GM21529 (cell line): Measurements from ENCODE around the gene MTG1.

Source experiments
- ATAC-seq: cut with Tn5 transposase; IDR thresholded peaks from one replicate; pipeline ENCODE4 v1.9.1; 2021; ENCODE audit not compliant: unreplicated experiment

Gene MTG1, protein sequence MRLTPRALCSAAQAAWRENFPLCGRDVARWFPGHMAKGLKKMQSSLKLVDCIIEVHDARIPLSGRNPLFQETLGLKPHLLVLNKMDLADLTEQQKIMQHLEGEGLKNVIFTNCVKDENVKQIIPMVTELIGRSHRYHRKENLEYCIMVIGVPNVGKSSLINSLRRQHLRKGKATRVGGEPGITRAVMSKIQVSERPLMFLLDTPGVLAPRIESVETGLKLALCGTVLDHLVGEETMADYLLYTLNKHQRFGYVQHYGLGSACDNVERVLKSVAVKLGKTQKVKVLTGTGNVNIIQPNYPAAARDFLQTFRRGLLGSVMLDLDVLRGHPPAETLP

DNA sequence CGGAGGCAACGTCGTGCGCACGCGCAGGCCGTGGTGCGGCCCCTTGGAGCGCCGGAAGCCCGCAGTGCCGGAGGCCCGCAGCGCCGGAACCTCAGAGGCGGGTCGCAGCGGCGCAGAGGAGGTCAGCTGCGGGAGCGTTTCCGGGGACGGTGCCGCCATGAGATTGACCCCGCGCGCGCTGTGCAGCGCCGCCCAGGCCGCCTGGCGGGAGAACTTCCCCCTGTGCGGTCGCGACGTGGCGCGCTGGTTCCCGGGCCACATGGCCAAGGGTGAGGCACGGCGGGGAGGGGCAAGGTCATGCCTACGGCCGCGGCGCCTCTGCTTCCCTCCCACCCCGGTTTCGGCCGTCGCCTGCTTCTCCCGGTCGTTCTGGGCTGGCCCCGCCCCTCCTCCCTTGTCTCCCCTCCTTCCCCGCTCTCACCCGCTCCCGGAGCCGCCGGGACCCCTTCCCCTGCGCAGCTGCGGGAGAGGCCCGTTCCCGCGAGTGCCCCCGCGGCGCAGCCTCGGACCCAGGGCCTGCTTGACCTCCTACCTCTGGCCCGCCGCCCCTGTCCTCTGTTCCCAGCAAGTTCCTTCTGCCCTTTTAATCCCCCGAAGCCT lies at the start of gene MTG1:
MTG1 (plus strand) TSS at position 94 of the 600 bp plus-strand sequence; CDS start at position 158, 64 bp downstream.
- peak; percentile 58 for ATAC-seq

DNA sequence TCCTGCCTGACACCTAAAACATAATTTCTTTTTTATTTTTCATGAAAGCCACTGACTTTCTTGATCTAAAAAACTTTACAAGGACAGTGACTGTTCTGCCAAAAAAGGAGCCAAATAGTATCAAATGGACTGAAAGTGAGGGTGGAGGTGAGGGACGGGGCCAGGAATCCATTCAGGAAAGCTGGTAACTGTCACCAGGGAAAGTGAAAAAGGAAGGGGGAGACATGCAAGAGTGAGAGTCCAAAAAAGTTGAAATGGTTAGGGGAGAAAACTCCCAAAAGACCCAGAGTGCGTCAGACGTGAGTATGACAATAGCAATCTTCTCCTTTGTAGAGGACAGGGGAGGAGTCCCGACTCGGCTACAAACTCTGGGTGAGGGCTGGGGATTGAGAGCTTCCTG lies 49.7 kb upstream of the MTG1 start:
- ATAC-seq: no peak

DNA sequence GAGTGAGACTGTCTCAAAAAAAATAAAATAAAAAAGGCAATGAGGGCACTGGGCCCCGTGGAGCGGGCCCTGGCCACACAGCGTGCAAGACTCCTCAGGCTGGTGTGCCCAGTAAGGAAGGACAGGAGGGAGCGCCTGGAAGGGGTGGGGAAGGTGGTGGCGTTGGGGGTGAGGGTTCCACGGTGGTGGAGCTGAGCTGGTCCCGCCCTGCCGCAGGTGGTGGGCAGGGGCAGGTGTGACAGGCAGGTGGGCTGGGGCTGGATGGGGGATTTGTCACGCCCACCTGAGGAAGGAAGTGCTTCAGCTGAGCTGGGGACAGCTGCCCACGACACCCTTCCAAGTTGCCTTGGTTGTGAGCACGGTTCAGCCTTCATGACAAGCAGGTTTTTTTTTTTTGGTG lies 47.5 kb upstream of the MTG1 start:
- ATAC-seq: no peak

DNA sequence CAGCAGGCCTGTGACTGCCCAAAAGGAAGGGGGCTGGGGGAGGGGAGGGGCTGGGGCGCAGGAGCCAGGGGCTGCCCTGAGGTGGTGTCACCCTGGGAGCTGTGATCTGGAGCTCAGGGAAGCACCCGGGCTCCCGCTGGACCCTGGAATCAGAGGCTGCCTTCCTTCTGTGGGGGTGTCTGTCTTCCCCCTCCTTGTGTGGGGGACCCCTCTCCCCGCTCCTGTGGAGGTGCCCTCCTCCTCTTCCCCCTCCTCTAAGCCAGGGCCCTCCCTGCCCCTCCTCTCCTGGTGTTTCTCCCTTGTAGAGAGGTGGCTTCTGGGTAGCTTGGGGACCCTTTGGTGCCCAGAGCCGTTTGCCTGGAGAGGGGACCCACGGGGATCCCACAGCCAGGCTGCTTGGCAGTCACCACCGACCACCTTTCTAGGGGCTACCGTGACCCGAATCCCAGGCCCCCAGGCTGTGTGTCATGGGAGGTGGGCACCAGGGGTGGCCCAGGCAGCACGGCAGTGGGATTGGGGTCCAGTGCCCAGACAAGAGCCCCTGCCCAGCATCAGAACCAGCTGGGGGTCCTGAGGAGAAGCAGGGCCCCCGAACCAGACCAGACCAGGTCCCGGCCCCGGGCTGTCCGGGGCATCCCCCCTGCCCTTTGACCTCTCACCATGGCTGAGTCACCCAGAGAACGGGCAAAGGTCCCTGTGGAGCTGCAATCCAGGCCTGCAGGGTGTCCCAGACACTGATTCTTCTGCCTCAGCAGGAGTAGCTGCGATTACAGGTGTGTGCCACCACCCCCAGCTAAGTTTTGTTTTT lies 46.0 kb upstream of the MTG1 start:
- no peak for ATAC-seq

DNA sequence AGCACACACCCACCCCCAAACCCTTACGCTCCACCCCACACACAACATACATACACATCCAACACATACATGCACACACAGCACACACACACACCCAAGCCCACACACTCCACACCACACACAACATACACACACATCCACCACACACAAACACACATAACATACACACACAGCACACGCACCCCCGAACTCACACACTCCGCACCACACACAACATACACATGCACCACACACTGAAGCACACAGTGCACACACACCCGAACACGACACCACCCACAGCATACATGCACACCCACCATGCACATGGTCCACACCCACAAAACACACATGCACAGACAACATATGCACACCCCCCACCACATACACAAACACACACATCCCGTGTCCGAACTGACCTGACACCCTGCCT lies 44.8 kb upstream of the MTG1 start:
- no peak for ATAC-seq

DNA sequence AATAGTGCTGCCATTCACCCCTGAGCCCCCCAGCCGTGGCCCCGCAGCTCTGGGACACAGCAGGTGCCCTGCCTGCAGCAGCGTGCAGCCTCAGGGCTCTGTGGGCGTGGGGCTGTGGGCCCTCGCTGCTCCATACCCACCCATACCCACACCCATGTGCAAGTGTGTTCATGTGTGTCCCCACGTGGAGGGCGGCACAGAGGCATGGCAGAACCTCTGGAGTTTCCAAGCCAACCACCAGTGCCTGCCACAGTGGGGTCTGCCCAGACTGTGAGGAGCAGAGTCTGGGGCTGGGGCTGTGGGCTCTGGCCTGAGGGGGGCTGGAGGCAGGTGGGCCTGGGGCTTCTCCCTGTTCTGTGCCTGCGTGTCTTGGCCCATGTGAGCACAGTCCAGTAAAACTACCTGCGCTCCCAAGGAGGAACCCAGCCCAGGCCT lies 44.4 kb upstream of the MTG1 start:
- no peak for ATAC-seq

DNA sequence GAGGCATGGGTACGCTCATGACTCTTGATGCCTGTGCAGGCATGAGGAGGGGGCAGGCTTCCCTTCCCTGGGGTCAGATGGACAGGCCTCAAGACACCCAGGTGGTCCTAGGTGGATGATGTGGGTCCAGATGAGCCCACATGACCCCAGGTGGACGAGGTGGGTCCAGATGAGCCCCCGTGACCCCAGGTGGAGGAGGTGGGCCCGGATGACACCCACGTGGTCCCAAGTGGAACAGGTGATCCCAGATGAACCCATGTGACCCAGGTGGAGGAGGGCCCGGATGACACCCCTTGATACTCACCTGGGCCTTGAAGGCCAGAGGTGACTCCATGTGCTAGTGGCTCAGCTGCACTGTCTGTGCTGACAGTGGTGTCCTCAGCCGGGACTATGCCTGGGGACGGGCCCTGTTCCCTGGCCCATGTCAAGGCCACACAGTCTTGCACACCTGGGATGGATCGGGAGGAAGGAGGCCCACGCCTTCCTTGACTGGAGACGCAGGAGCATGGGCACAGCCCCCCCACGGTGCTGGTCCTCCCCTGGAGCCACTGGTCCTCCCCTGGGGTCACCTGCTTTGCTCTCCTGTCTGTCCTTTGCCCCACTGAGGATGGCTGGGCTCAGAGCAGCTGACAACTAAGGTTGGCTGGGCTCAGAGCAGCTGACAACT lies 43.5 kb upstream of the MTG1 start:
- no peak for ATAC-seq

DNA sequence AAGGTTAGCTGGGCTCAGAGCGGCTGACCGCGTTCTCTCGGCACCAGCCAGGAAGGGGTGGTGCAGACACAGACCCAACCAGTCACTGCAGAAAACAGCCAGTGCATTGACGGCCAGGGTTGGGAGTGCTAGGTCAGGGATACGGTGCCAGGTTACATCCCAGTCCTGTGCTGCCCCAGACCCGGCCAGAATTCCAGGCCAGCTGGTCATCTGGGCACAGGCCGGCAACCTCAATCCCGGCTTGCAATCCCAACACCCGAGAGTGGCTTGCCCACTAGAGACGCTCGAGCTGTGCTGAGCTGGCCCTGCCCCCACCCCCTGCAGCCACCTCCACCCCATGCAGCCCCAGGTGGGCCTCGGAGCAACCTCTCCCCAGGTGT lies 43.0 kb upstream of the MTG1 start:
- ATAC-seq: no peak

DNA sequence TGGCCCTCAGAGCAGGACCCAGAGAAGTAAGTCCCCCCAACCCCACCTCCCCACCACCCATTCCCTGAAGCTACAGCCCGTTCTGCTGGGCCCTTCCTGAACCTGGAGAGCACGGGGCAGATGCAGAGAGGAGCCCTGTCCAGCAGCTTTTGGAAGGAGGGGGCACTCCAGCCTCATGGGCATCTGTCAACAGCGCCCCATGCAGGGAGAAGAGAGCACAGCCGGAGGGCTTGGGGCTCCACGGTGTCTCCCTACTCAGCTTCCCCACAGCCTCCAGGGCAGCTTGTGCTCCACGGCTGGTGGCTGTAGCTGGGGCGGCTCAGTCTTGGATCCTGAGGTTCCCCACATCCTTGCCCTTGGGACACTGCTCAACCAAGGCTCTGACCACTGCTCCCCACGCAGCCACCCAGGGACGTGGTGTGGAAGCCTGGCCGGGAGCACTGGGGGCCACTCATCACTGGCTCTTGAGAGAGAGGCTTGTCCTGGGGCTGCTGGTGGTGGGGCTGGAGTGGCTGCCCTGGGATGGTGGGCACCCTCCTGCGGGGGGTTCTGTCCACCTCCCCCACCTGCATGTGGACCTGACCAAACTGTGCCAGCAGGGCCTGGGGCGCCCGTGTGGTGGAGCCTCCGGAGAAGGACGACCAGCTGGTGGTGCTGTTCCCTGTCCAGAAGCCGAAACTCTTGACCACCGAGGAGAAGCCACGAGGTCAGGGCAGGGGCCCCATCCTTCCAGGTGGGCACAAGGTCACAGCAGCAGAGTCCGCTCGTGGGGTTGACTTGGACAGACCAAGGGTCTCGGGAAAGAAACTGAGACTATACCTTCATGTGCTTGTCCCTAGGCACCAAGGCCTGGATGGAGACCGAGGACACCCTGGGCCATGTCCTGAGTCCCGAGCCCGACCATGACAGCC lies 42.3 kb upstream of the MTG1 start:
- no peak for ATAC-seq

DNA sequence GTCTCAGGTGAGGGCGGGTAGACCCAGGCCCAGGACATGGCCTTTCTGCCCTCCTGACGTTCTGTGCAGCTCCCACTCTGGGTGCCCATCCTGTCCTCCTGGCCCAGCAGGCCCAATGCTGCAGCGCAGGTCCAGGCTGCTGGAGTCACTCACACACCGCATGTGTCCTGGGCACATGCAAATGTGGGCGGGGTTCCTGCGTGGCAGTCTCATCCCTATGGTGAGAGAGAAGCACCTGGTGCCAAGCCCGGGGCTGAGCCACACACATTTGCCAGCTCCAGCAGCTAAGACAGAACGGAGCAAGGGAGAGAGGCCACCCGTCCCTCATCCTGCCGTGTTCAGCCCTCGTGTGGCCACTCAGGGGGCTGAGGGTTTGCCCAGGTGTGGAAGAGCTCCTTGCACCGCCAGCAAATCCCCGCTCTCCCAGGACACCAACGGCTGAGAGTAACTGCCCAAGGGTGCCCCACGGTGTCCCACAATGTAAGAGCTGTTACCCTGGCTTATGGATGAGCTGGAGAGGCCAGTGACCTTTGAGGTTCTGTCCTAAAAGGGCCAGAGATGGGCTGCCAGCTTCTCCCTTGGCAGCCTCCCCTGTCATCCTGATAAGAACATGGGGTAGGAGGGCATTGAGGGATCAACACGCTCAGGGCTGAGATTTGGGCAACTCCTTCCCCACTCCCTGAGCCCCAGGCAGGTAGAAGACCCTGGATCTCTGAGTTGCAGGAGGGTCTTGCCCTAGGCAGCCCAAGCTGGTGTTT lies 40.6 kb upstream of the MTG1 start:
- no peak for ATAC-seq

DNA sequence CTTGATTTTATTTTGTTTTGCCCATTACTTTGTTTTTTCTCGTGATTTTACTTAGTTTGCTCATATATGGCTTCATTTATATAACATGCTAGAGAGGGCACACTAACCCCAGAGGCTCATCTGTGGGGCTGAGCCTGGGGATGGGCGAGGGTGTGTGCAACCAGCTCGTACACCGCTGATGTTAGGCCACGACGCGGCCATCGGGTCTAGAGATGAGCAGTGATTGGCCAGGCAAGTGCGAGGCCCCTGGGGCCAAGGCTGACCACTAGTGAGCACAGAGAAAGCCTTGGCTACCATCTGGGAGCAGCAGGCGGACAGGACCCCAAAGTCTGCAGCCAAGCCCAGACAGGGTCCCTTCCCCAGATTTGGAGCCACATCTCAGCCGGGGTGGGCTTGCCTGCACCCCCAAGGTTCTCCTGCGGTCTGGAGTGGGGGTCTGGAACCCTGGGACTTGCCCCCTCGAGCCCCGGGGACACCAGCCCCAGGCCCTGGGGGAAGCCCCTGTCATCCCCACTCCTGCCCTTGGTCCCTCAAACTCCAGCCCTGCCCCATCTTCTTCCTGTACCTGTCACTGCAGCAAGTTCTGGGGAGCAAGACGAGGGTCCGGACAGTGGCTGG lies 39.9 kb upstream of the MTG1 start:
- no peak for ATAC-seq

DNA sequence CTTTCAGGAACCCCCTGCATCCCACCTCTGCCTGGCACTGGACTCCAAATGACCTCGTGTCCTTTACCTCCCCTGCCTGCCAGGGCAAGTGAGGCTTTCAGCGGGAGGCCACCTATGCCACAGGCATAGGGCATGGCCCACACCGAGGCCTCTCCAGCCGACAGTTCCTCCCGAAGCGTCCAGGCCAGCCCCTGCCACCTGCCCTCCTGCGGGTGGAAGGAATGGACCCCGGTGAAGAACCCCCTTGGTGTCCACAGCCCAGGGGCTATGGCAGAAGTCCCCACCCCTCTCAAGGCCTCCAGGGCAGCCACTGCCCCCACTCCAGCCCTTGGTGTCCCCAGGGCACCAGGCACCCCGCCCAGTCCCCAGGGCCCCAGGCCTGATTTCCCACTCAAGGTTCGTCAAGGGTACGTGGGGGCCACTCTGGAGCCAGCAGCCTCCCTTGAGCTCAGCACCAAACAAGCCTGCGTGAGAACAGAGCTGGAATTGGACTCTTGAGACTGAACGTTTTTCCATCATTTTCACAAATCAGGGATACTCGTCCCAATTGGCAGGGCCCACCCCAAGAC lies 39.2 kb upstream of the MTG1 start:
- ATAC-seq: no peak

DNA sequence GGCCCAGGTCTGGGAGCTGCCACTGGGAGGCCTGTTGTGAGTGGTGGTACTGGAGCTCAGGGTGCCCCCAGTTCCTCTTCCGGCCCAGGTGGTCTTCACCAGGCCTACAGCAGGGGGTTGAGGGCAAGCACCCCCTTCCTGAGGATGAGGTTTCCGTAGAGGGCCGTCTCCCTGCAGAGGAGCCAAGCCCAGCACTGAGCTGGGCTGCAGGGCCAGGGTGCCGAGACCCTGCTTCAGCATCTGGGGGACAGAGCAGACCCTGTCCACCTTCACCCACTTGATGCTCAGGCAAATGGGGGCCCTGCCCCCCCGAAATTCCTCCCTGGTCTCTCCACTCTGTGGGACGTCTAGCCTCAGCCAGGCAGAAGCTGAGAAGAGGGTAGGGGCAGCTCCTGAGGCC lies 38.7 kb upstream of the MTG1 start:
- ATAC-seq: no peak

DNA sequence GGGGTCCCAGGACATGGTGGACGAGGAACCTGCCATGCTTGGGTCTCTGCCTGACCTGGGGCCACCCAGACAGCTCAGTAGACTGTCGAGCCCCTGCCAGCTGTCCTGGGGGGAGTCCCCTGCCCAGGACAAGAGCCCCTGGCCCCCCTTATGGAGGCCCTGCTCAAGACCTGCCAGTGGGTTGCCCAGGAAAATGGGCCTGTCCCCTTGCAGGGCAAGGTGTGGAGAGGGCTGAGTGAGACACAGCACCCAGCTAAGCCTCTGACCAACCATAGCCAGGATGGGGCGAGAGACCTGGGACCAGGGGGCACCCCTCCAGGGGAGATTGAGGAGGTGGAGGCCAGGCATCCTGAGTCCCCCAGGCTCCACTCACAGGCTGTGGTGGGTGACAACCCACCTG lies 38.0 kb upstream of the MTG1 start:
- no peak for ATAC-seq

DNA sequence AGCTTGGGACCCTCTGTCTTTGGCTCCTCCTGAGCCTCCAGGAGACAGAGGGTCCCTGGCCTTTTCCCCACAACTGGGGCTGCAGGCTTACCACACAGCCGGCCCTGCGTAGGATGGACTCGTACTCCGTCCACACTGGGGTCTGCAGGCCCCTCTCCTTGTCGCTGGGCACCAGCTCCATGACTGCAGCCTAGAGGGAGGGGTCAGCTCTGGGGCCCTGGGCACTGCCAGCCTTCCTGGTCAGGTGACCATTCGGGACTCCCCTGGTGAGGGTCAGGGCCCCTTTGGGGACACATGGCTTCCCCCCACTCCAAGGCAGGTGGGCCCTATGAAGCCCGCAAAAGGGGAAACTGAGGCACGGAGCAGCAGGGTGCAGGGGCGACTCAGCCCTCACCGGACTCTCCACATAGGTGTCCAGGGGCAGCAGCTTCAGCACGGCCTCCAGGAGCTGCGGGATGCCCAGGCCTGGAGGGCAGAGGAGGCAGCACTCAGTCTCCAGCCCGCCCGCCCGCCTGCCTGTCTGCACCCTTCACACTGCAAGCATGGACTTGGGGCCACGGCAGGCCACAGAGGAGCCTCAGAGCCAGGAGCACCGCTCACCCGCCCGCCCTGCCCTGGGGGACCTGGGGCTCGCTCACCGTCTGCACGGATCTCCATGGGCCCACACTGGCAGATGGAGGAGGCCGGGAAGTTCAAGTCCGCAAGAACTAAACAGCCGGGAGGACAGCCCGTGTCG lies 37.2 kb upstream of the MTG1 start:
- ATAC-seq: no peak

DNA sequence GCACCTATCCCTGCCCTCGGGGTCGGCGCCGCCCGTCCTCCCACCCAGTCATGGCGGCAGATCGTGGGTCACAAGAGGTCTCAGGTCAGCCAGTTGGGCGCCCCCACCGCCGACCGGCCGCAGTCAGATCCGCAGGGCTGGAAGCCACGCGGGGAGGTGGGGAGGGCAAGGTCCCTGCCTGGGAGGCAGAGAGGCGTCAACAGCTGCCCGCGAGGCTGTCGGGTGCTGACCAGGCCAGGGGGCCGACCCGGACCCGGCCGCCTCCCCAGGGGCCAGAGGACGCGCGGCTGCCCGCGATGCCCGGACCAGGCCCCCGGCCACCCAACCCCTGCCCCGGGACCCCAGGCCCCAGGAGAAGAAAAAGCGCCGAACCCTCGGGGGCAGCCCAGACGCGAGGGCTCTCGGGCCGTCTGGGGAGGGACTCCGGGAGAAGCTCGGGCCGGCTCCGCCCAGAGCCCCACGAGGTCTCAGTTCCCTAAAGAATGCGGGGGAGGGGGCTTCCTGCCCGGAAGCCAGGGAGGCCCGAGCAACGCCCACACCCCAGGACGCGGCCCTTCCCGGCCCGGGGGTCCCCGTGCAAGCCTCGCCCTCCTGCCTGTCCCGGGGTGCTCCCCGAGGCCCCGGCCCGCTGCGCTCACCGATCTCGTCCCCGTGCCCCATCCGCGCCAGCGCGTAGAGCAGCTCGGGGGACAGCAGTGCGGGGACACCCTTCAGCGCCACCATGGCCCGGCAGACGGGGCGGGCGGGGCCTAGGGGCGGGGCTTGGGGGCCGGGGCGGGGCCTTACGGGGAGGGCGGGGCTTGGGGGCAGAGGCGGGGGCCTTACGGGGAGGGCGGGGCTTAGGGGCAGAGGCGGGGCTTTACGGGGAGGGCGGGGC lies 36.4 kb upstream of the MTG1 start, which contains the start of gene FUOM:
FUOM (minus strand) TSS at position 735 of the 877 bp plus-strand sequence; CDS start at position 723, 12 bp downstream.
- peak; percentile 83 for ATAC-seq
